Astrocyte of the cerebellum (primary cell): ENCODE results near the gene ANKEF1.

Experiments
- DNase-seq: peaks from one replicate; pipeline ENCODE4 v3.0.0-alpha.2; 2011; ENCODE audit warnings: low read depth
- H3K4me3 ChIP-seq: 2 replicates; pipeline ENCODE4 v1.5.1; 2011; ENCODE audit warnings: mild to moderate bottlenecking, low read depth, low read length, moderate library complexity
- in situ Hi-C: cut with HindIII; loops from 2 replicates; pipeline ENCODE4 v1.10.0; 2017; ENCODE audit warnings: low sequenced_read_pairs
- TF ChIP-seq, protein P1 (sequence below): IDR thresholded peaks from 2 replicates; pipeline ENCODE4 v1.5.1; 2012; ENCODE audit warnings: low read length, low read depth, moderate library complexity, mild to moderate bottlenecking; ENCODE audit errors: missing control alignments

Gene ANKEF1

DNA sequence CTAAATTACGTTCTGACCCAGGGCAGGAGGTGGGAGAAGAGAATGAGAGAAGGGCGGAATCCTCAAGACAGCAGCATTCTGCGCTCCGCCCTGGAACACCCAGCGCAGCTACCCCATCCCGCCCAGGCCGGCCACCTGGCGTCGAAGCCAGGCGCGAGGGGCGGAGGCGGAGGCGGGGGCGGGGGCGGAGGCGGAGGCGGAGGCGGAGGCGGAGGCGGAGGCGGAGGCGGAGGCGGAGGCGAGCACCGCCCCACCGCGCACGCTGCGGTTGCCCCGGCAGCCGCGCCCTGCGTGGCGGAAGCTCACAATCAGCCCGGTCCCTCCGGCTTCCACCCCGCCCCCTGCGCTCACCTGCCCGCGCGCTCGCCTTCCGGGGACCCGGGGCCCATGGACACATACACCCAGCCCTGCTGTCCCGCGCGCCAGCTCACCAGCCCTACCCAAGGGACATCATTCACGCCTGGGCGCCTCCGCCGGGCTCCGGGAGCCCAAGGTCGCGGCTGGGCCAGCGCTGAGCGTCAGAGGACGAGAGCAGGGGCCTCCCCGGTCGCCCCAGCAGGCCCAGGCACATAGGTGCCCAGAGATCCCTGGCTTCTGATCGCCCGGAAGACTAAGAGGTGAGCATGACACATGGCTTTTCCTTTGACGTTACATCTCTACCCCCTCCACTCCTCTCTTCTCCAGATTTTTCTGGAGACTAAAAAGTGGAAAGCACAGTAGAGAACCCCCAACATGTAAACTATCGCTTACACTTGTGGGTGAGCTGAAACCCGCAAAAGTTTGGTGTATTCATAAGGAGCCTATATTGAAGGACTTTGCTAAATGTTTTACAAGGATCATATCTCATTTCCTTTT, at the start of gene ANKEF1:
TSS of gene ANKEF1 (plus strand) at position 271 of the 855 bp plus-strand sequence. CDS start 3,315 bp downstream, outside the sequence.
- peak within 1 kb of the TSS; percentile 70 for H3K4me3 ChIP-seq
- in situ Hi-C loops: no loop called here
- no peak for DNase-seq
- TF ChIP-seq, protein P1, sequence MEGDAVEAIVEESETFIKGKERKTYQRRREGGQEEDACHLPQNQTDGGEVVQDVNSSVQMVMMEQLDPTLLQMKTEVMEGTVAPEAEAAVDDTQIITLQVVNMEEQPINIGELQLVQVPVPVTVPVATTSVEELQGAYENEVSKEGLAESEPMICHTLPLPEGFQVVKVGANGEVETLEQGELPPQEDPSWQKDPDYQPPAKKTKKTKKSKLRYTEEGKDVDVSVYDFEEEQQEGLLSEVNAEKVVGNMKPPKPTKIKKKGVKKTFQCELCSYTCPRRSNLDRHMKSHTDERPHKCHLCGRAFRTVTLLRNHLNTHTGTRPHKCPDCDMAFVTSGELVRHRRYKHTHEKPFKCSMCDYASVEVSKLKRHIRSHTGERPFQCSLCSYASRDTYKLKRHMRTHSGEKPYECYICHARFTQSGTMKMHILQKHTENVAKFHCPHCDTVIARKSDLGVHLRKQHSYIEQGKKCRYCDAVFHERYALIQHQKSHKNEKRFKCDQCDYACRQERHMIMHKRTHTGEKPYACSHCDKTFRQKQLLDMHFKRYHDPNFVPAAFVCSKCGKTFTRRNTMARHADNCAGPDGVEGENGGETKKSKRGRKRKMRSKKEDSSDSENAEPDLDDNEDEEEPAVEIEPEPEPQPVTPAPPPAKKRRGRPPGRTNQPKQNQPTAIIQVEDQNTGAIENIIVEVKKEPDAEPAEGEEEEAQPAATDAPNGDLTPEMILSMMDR: peak; percentile 6

DNA sequence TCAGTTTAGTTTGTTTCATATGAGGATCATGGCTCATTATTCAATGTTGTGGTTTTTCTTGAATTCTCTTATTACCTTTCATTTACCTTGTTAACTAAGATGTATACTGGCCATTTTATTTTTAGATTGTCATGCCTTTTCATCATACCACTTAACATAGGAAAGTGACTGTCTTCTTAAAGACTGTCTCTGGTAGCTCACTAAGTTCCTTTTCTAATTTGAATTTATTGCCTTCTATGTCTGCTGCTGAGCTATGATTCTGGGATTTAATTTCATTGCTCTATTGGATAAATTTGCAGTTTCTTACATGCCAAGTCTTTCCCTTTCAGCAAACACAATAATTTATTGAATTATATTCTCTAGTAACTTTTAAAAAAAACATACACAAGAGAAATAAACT, 49.5 kb upstream of the ANKEF1 start:
- H3K4me3 ChIP-seq: no peak overlapping the region
- DNase-seq: no peak
- TF ChIP-seq, protein P1: no peak
- in situ Hi-C loops: loop anchor here (25.0 kb wide), 1 partner anchor 427 kb away; no protein-coding TSS in a partner anchor

DNA sequence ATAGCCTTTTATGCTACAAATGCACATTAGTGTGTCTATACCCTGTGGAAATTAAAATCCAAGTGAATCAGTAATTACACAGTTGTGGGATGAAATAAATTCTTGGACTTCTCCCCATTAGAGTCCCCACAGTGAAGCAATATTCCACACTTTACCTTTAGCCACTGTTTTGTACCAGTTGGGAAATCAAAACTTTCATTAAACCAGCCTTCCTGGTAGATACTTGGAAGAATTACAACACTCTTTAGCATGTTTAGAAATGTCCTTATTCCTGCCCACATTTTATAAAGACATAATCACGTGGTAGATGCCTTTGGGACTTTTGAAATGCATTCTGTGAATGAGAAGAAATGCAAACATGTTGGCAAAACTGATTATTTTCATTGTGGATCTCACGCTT, 49.0 kb upstream of the ANKEF1 start:
- TF ChIP-seq, protein P1: no peak
- H3K4me3 ChIP-seq: no peak overlapping the region
- no peak for DNase-seq
- in situ Hi-C loops: loop anchor here (25.0 kb wide), 1 partner anchor 427 kb away; no protein-coding TSS in a partner anchor

DNA sequence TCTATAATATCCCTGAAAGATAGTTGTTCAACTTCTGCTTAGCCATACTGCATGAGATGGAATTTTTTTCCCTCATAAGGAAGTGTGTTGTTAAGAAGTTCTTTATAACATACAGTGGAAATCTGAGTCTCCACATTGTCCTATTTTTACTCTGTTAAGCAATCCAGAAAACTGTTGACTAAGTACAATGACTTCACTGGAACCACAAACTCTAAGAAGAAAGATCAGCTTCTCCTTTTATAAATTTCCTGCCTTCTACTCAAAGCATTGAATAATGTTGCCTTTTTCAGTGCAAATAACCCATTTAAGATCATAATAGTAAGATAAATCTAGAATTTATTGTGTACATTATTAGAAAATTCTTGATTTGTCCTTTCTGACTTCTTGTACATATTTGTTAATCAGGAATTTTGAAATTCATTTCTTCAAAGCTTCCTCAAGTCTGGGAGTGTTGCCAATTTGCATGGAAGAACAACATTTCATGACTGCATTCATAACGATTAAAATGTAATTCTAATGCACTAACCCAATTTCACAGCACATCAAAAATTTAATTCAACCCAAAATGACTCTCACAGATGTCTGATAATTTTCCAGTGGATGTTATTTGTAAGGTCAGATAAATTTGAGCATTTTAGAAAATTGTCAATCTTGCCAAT, 45.6 kb upstream of the ANKEF1 start:
- DNase-seq: peak; percentile 74
- in situ Hi-C loops: loop anchor here (25.0 kb wide), 1 partner anchor 423 kb away; no protein-coding TSS in a partner anchor
- TF ChIP-seq, protein P1: no peak
- H3K4me3 ChIP-seq: no peak overlapping the region

DNA sequence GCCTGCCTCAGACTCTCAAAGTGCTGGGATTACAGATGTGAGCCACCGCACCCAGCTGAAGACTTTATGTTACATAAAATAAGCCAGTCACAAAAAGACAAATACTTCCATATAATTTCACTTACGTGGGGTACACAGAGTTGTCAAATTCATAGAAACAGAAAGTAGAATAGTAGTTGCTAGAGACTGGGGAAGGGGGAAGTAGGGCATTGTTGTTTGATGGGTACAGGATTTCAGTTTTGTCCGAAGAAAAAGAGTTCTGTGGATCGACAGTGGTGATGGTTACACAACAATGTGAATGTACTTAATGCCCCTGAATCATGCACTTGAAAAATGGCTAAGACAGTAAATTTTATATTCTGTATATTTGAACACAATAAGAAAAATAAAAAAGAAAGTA, 41.6 kb upstream of the ANKEF1 start:
- no peak overlapping the region for H3K4me3 ChIP-seq
- in situ Hi-C loops: loop anchor here (25.0 kb wide), 1 partner anchor 419 kb away; no protein-coding TSS in a partner anchor

DNA sequence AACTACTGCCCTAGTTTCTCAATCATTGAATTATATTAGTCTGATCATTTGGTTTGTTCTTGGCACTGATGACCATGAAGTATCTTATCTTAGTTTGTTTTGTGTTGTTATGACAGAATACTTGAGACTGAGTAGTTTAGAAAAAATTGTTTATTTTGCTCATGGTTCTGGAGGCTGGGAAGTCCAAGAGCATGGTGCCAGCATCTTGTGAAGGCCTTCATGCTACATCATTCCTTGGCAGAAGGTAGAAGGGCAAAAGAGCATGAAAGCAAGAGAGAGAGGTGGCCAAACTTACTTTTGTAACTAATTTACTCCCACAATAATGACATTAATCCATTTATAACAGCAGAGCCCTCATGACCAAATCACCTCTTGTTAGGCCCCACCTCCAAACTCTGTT, 40.1 kb upstream of the ANKEF1 start:
- H3K4me3 ChIP-seq: no peak overlapping the region
- in situ Hi-C loops: loop anchor here (25.0 kb wide), 1 partner anchor 418 kb away; no protein-coding TSS in a partner anchor
- no peak for DNase-seq
- TF ChIP-seq, protein P1: no peak

More for the DNA sequence above, 41.6 kb upstream of the ANKEF1 start:
- TF ChIP-seq, protein P1: no peak
- no peak for DNase-seq
